ENCODE results near the gene CREG1.

Gene CREG1

DNA sequence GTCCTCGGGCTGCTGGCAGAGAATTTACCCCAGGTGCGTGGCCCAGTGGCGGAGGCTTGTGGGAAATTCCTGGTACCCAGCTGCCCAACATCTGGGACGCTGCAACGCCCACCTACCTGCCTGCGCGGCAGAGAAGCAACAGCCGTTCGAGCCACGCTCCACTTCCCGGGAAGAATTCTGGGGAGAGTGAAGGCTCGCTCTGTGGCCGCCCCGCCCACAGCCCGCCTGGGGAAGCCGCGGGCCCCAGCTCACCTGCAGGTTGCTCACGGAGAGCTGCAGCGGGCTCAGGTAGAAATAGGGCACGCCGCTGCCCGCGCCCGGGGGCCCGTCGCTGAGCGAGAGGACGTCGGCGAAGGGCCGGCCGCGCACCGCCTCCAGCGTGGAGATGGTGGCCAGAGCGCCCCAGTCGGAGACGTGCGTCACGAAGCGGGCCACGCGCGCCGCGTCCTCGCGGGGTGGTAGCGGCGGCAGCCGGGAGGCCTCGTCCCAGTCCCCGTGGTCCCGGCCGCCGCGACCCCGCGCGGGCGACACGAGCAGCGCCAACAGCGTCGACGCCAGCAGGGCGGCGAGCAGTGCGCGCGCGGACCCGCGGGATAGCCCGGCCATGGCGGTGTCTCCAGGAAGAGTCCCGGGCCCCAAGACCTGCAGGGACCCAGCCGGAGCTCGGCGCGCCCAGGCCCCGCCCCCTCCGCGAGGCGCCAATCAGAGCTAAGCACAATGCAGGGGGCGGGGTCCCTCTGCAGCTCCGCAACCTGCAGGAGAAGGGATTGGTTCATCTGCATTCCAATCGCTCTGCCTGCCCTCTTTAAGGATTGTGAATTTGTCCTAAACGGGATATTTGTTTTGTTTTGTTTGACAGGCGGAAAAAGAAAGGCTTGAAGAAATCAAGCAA, at the start of gene CREG1:
TSS of gene CREG1 (minus strand) at position 627 of the 892 bp plus-strand sequence.
- TF ChIP-seq, protein P1, sequence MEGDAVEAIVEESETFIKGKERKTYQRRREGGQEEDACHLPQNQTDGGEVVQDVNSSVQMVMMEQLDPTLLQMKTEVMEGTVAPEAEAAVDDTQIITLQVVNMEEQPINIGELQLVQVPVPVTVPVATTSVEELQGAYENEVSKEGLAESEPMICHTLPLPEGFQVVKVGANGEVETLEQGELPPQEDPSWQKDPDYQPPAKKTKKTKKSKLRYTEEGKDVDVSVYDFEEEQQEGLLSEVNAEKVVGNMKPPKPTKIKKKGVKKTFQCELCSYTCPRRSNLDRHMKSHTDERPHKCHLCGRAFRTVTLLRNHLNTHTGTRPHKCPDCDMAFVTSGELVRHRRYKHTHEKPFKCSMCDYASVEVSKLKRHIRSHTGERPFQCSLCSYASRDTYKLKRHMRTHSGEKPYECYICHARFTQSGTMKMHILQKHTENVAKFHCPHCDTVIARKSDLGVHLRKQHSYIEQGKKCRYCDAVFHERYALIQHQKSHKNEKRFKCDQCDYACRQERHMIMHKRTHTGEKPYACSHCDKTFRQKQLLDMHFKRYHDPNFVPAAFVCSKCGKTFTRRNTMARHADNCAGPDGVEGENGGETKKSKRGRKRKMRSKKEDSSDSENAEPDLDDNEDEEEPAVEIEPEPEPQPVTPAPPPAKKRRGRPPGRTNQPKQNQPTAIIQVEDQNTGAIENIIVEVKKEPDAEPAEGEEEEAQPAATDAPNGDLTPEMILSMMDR (IDR thresholded peaks at IDR 0.05; ENCODE audit: extremely low read depth, missing control alignments) = no peak
- DNase-seq (ENCODE audit: low spot score) = peak; percentile 97

DNA sequence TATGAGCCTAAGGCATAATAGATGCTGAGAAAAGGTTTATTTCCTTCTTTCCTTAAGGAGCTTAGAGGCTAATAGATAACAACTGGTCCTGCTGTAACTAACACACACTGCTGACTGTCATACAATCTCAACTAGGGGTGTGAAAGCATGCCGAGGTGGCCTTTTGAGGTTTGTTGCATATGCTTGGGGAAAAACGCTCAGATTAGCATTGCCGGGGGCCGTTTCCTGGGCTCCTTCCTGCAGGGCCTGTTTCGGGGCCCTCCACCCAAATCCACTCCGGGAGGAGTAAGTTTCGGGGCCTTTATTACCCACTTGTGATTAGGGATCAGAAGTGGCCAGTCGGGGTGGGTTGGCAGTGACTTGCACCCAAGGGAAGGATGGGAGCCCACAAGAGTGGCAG, 49.3 kb upstream of the CREG1 start:
- TF ChIP-seq, protein P1 (IDR thresholded peaks at IDR 0.05; ENCODE audit: extremely low read depth, missing control alignments) = no peak
- no peak for DNase-seq (ENCODE audit: low spot score)

DNA sequence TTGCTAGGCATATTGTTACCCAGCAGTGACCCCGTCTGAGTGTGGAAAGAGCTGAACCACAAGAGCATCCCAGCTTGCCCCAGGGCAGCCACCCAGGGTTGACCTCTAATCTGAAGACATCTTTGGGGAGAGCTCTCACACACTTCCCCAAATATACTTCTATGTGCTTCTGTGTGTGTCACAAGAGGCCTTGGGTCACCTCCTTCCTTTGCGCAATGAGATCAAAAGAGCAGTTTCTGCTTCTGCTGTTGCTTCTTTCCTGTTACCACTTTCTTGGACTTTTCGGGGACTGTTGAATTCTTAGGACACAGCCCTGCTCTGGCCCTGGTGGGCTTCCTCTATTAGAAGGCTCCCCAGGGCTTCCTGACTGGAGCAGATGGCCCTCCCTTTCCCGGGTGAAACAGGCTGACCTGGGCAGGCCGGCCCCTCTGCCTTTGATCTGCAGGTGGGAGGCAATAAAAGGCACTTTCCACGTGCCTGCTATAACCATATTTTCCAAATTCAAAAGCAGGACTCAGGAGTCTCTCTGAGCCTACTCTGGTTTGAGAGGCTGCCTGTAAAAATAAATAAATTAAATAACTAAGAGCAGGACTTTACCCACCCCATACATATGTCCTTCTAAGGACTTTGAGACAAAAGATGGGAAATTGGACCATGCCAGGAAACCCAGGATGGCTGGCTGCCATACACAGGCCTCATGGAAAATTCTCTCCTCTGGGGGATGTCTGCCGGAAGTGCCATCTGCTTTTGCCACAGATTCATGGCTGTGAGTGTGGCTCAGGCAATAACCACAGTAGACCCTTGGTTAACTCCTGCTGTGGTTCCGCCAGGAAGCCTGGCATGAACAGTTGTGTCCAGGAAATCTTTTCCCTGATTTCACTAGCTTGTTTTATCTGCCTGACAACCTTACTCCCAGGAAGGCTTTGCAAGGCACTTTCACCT, 48.2 kb upstream of the CREG1 start:
- TF ChIP-seq, protein P1 (IDR thresholded peaks at IDR 0.05; ENCODE audit: extremely low read depth, missing control alignments) = no peak
- DNase-seq (ENCODE audit: low spot score) = peak; percentile 36

DNA sequence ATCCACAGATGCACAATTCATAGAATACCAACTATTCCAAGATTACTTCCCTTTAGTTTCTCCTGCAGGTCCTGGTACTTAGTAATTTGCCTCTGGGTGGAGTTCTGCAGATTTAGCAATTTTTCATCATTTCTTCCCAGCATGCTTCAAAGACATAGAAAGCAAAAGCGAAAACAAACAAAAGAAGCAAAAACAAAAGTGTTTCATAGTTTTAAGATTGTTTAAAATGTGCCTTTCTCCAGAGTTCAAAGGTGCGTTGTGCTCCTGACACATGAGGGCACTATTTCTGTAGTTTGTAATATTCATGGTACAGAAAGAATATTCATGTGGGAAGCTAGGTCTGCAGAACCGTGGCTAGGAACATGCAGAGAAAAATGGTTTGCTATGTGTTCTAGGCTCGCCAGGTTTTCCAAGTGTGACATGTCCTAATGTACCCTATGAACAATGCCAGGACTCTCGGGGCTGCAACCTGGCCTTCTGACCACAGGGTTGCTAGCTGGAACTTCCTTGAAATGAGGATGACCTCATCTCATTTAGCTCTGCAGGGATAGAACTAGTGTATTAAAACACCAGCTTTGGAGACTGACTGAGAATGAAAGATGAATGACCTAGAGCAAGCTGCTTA, 46.5 kb upstream of the CREG1 start:
- TF ChIP-seq, protein P1 (IDR thresholded peaks at IDR 0.05; ENCODE audit: extremely low read depth, missing control alignments) = peak; percentile 52
- DNase-seq (ENCODE audit: low spot score) = peak; percentile 64

DNA sequence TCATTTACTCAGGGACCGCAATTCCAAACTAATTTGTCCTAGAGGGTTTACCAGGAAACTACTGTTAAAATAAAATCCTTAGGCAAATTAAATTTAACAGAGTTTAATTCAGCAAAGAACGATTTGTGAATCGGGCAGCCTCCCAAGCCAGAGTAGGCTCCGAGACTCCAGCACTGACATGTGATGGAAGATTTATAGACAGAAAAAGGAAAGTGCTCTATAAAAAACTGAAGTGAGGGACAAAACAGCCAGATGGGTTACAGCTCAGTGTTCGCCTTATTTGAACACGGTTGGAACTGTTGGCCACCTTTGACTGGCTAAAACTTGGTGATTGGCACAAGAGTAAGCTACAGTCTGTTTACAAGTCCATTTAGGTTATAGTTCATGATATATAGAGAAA, 41.3 kb upstream of the CREG1 start:
- no peak for DNase-seq (ENCODE audit: low spot score)
- TF ChIP-seq, protein P1 (IDR thresholded peaks at IDR 0.05; ENCODE audit: extremely low read depth, missing control alignments) = no peak

DNA sequence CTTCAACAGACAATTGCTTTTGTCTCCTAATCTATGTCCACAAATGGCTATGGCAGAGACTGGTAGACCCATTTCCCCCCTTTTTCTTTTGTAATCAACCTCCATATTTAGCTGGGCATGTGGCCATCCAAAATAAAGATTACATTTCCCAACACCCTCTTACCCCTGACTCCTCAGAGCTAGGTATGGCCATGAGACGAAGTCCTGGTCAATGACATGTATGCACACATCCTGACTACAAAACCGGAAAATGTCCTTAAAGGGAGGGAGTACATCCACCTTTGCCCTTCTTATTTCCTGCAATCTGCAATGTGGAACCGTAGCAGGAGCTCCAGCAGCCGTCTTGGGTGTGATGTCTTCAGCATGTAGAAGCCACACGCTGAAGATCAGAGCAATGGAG, 40.3 kb upstream of the CREG1 start:
- no peak for DNase-seq (ENCODE audit: low spot score)
- TF ChIP-seq, protein P1 (IDR thresholded peaks at IDR 0.05; ENCODE audit: extremely low read depth, missing control alignments) = no peak

All from GM20000 (cell line).